KMS-11 (cell line): Measurements from ENCODE around the gene STK32C.

Source experiments
- H2AFZ ChIP-seq: fragments of 200-600 bp; sonication (generic); 2 replicates; pipeline ENCODE4 v1.6.1; 2016; ENCODE audit warnings: antibody characterized with exemption, mixed run types, low read depth
- H3K27ac ChIP-seq: fragments of 200-600 bp; sonication (generic); 2 replicates; pipeline ENCODE4 v1.6.1; 2016; ENCODE audit warnings: mild to moderate bottlenecking, mixed run types
- H3K27me3 ChIP-seq: fragments of 200-600 bp; sonication (generic); 2 replicates; pipeline ENCODE4 v1.6.1; 2017; ENCODE audit warnings: mild to moderate bottlenecking, low read depth, mixed run types, moderate library complexity; ENCODE audit not compliant: insufficient read depth
- H3K36me3 ChIP-seq: fragments of 200-600 bp; sonication (generic); 2 replicates; pipeline ENCODE4 v1.6.1; 2017; ENCODE audit warnings: mild to moderate bottlenecking, mixed run types; ENCODE audit not compliant: insufficient read depth
- H3K4me1 ChIP-seq: fragments of 200-600 bp; sonication (generic); 2 replicates; pipeline ENCODE4 v1.6.1; 2016; ENCODE audit warnings: mild to moderate bottlenecking, low read depth, mixed run types; ENCODE audit not compliant: poor library complexity, severe bottlenecking
- H3K4me2 ChIP-seq: fragments of 200-600 bp; sonication (generic); 2 replicates; pipeline ENCODE4 v1.7.0; 2016; ENCODE audit warnings: mild to moderate bottlenecking, mixed run types
- H3K4me3 ChIP-seq: fragments of 200-600 bp; sonication (generic); IDR thresholded peaks from 2 replicates; pipeline ENCODE4 v1.6.1; 2017; ENCODE audit warnings: low read depth, low read length, mixed read lengths; ENCODE audit not compliant: insufficient read depth
- H3K79me2 ChIP-seq: fragments of 200-600 bp; sonication (generic); 2 replicates; pipeline ENCODE4 v1.6.1; 2016; ENCODE audit warnings: low read depth, mixed run types; ENCODE audit not compliant: insufficient read depth
- H3K9ac ChIP-seq: fragments of 200-600 bp; sonication (generic); 2 replicates; pipeline ENCODE4 v1.6.1; 2016; ENCODE audit warnings: mild to moderate bottlenecking, mixed run types
- H4K20me1 ChIP-seq: fragments of 200-600 bp; sonication (generic); 2 replicates; pipeline ENCODE4 v1.6.1; 2016; ENCODE audit warnings: mild to moderate bottlenecking, mixed run types; ENCODE audit not compliant: insufficient read depth
- CTCF ChIP-seq: fragments of 200-600 bp; sonication (generic); conservative IDR thresholded peaks from 2 replicates; pipeline ENCODE4 v1.6.1; 2017; ENCODE audit warnings: low read depth, mild to moderate bottlenecking, antibody characterized with exemption, low read length, moderate library complexity, mixed read lengths

The STK32C gene

GRCh38 chr10:132350946-132351345, 43.2 kb upstream of the STK32C start:
- Histone ChIP-seq H2AFZ (no peak overlapping the region), H3K4me2 (no peak overlapping the region), H3K27ac (no peak overlapping the region), H3K36me3 (no peaks in the 10 kb centered on the region), H3K9ac (no peak overlapping the region), H3K27me3 (peaks cover 14% of the 10 kb centered on the region; the same call in 1 of the 2 replicates), H3K4me1 (no peaks in the 10 kb centered on the region), H4K20me1 (no peaks in the 10 kb centered on the region), H3K79me2 (no peaks in the 10 kb centered on the region), H3K4me3 (no peak overlapping the region)
- no peak for TF ChIP-seq CTCF

- TF ChIP-seq CTCF = no peak
- H4K20me1 ChIP-seq = no peaks in the 10 kb centered on the region
- H3K27ac ChIP-seq = no peak overlapping the region
- H3K4me1 ChIP-seq = no peaks in the 10 kb centered on the region
- H3K4me3 ChIP-seq = no peak overlapping the region
- H3K27me3 ChIP-seq = peaks cover 9% of the 10 kb centered on the region; the same call in 1 of the 2 replicates
- H3K4me2 ChIP-seq = no peak overlapping the region
- H3K79me2 ChIP-seq = no peaks in the 10 kb centered on the region
- H2AFZ ChIP-seq = no peak overlapping the region
- no peak overlapping the region for H3K9ac ChIP-seq
- no peaks in the 10 kb centered on the region for H3K36me3 ChIP-seq
Measured at GRCh38 chr10:132350391-132350790, 42.6 kb upstream of the STK32C start.

GRCh38 chr10:132349766-132350165, 42.0 kb upstream of the STK32C start:
- Histone ChIP-seq H3K4me2 (no peak overlapping the region), H3K9ac (no peak overlapping the region), H4K20me1 (no peaks in the 10 kb centered on the region), H3K79me2 (no peaks in the 10 kb centered on the region), H3K36me3 (no peaks in the 10 kb centered on the region), H3K27me3 (peaks cover 5% of the 10 kb centered on the region; the same call in 1 of the 2 replicates), H3K27ac (no peak overlapping the region), H2AFZ (no peak overlapping the region), H3K4me1 (no peaks in the 10 kb centered on the region), H3K4me3 (no peak overlapping the region)
- TF ChIP-seq CTCF = no peak

GRCh38 chr10:132347931-132348267, 40.1 kb upstream of the STK32C start:
- Histone ChIP-seq H3K27ac (no peak overlapping the region), H3K27me3 (no peaks in the 10 kb centered on the region)
- TF ChIP-seq CTCF = no peak

More at GRCh38 chr10:132347931-132348267, 40.1 kb upstream of the STK32C start:
- no peaks in the 10 kb centered on the region for H3K79me2 ChIP-seq
- H3K36me3 ChIP-seq = no peaks in the 10 kb centered on the region
- no peak overlapping the region for H3K4me2 ChIP-seq
- H3K9ac ChIP-seq = no peak overlapping the region
- no peak overlapping the region for H2AFZ ChIP-seq
- no peak overlapping the region for H3K4me3 ChIP-seq
- no peaks in the 10 kb centered on the region for H3K4me1 ChIP-seq
- H4K20me1 ChIP-seq = no peaks in the 10 kb centered on the region
